Astrocyte (in vitro differentiated cells and primary cell): ENCODE data around the gene PRSS57.

Experiments
- CTCF ChIP-seq: IDR thresholded peaks from 2 replicates; pipeline ENCODE4 v1.5.1; 2011; ENCODE audit warnings: low read depth, mild to moderate bottlenecking, inconsistent platforms, low read length, moderate library complexity; ENCODE audit not compliant: insufficient read depth
- EZH2 ChIP-seq: IDR thresholded peaks from 2 replicates; pipeline ENCODE4 v1.6.1; 2012; ENCODE audit warnings: mild to moderate bottlenecking, low read length, inconsistent platforms; ENCODE audit not compliant: insufficient read depth

GRCh38 chr19:653425-653824, 41.8 kb downstream of the PRSS57 start:
- TF ChIP-seq CTCF (no peak), EZH2 (no peak)
